HL-60/S4 treated with phorbol 12-myristate 13-acetate at 8.2 ng/mL for 4 days and 3 days (cell line): Measurements from ENCODE around the gene HOXC10.

Experiments used
- in situ Hi-C: fragments of 300-500 bp; cut with MboI; formaldehyde crosslinking; loops from 2 replicates; pipeline ENCODE4 v1.15.0; 2022; ENCODE audit warnings: low sequenced_read_pairs

HOXC10 gene

DNA sequence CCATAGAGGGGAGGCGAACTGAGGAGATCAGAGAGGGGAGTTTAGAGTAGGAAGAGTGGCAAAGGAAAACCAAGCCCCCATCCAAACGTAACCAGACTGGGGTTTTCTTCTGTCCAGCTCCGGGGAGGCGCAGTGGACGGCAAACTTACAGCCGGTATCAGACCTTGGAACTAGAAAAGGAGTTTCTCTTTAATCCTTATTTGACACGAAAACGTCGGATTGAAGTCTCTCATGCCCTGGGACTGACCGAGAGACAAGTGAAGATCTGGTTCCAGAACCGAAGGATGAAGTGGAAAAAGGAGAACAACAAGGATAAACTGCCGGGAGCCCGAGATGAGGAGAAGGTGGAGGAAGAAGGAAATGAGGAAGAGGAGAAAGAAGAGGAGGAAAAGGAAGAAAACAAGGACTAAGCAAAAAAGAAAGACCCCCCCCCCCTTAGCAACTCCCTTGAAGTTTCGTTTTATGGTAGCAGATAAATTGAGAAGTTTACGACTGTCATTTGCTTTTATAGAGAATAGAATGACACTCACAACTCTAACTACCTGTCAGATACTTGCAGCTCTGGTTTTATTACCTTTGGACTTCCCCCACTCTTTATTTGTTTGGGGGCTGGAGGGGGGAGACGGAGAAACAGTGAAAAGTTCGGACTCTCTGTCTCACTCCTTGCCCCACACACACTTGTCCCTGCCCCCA, 26.2 kb downstream of the HOXC10 start:
- in situ Hi-C loops = loop anchor here (10.0 kb wide), 1 partner anchor 184 kb away; no protein-coding TSS in a partner anchor

DNA sequence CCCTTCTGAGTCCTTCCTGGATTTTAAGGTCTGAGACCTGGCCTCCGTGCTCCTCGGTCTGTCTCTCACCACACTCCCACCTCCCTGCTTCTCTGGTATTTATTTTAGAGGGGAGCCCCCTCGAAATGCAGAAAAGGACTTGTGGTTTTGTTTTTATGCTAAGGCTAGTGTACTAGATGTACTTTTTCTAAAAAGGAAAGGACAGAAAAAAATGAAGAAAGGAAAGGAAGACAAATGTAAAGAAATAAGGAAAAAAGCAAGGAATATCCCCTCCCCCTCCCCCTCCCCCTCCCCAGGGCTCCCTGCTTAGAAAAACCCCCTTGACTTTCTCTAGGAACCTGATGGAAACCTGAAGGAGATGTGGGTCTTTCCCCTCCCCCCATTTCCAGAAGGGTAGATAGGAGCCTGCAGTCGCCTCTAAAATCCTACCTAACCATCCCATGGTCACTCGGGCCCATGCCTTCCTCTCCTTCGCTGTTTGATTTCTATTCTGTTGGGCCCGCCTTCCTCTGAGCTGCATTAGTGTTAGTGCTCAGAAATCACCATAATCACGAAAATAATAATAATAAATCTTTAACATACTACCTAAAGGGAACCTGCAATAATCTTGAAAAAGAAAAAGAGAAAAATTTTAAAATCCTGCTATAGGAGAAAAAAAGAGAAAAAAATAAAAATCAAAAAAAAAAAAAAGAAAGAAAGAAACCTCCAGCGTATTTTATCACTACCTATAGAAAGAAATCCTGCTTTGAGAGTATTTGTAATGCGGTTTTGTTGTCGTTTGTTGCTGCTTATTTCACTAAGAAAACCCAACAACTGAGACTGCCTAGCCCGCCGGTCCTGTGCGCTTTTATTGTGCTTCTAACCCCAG, 27.0 kb downstream of the HOXC10 start:
- in situ Hi-C loops = loop anchor here (10.0 kb wide), 1 partner anchor 183 kb away; no protein-coding TSS in a partner anchor

- in situ Hi-C loops = loop anchor here (10.0 kb wide), 1 partner anchor 182 kb away; no protein-coding TSS in a partner anchor
Observed at GRCh38 chr12:54012631-54013409, 27.9 kb downstream of the HOXC10 start.

DNA sequence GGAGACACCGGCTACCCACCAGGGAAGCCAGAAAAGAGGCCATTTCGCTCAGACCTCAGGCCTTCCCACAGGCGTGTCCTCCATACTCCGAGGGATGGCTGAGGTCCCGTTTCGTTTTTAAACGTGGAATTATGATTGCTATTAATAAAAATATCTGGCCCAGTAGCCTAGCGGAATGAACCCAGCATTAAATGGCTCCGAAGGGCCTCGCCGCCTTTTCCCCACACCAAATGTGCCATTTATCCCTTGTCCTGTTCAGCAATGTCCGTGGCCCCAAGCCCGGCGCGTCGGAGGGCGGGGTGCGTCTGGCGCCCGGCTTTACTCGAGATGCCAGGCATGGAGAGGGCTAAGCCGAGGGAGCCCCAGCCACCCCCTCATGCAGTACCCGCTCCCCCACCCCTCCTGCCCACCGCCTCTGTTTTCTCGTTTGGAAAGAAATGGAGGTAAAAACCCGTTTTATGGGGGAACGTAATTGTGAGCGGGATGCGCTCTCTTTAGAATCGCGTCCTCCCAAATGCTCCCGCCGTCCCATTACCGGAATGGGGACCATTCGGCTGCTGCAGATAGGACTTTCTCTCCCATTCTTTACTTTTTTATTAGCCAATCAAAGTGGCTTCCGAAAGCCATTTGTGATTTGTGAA, 29.6 kb downstream of the HOXC10 start:
- in situ Hi-C loops = loop anchor here (10.0 kb wide), 1 partner anchor 180 kb away; no protein-coding TSS in a partner anchor

DNA sequence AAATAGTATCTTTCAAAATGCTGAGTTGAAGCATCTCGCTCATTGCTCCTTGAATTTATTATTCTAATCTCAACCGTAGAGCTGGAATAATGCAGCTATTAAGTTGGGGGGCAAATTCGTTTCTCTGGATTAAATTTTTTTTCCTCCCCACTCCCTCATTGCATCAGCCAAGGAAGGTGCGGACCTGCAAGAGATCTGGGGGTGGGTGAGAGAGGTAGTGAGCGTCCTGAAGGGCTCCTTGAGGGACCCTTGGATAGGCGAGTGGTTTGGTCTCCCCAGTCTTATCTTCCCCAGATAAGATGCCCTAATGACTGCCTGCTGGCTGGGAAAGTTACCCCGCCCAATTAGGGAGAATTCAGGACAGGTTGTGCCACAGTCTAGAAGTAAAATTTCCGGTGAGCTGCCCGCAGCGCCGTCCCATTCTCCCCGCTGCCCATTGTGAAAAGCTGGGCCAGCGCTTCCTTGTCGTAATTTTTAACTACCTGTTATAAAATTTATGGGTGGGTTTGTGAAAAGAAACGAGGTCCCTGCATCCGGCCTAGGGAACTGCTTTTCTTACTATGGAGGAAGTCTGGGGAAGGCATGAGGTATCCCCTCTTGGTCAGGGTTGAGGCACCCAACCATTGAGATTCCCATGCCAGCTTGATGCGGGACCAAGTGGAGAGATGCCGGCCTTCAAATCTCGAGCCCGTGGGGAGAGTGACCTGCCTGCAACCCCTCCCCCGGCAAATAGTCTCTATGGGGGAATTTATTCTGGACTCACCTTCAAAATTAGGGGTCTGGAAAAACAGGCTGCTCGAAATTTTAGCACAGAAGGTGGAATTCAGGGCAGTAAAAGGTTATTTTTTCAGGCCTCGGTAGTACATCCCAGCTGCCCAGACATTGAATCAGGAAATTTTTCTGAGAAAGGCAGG, 30.3 kb downstream of the HOXC10 start:
- in situ Hi-C loops = loop anchor here (10.0 kb wide), 1 partner anchor 180 kb away; no protein-coding TSS in a partner anchor

DNA sequence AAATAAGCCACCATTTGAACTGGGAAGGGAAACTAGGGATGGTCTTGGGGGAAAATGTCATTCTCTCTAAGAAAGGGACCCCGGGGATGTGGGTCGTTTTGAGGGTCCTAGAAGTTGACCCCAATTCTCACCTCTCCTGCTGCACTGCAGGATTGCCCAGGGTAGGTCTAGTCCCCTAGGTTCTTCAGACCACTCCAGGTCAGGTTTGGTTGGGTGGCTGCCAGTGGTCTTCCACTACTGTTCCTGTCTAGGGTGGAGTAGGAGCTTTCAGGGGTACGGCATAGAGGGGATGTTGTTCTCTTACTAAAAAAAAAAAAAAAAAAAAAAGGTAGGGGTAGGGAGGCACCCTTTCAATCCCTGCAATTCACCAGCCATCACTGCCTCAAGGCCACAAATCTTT, 31.1 kb downstream of the HOXC10 start:
- in situ Hi-C loops = loop anchor here (10.0 kb wide), 1 partner anchor 179 kb away; no protein-coding TSS in a partner anchor

- in situ Hi-C loops = loop anchor here (10.0 kb wide), 1 partner anchor 178 kb away; no protein-coding TSS in a partner anchor
Observed at GRCh38 chr12:54016478-54016964, 31.6 kb downstream of the HOXC10 start.

GRCh38 chr12:54017027-54017788, 32.3 kb downstream of the HOXC10 start:
- in situ Hi-C loops = loop anchor here (10.0 kb wide), 1 partner anchor 178 kb away; no protein-coding TSS in a partner anchor

DNA sequence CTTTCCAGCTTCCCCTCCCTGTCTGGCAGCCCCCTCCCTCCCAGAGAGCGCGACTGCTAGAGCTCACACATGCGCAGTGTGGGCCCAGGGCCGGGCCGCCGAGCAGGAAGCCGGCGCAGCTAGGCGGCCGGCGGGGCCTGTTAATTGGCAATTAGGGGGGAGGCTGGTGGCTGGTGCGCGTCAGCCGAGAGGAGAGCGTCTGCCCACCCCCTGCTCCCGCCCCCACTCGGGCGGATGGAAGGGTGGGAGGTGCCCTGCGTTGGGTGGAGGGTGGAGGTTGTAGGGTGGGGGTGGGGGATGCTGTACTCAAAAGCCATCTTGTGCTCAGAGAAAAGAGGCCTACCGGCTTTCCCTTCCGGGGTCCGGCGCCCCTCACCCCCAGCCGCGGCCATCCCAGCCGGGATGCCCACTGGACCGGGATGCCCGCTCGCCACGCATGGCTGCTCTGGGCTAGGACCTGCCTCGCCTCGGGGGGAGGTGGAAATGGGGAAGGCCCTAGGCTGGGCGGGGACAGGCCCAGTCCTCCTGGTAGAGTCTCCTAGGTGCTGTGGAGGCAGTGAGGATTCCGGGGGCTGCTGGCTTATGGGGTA, 33.0 kb downstream of the HOXC10 start:
- in situ Hi-C loops = loop anchor here (10.0 kb wide), 1 partner anchor 177 kb away; no protein-coding TSS in a partner anchor

- in situ Hi-C loops = loop anchor here (10.0 kb wide), 1 partner anchor 176 kb away; no protein-coding TSS in a partner anchor
Observed at GRCh38 chr12:54018468-54018984, 33.6 kb downstream of the HOXC10 start.

DNA sequence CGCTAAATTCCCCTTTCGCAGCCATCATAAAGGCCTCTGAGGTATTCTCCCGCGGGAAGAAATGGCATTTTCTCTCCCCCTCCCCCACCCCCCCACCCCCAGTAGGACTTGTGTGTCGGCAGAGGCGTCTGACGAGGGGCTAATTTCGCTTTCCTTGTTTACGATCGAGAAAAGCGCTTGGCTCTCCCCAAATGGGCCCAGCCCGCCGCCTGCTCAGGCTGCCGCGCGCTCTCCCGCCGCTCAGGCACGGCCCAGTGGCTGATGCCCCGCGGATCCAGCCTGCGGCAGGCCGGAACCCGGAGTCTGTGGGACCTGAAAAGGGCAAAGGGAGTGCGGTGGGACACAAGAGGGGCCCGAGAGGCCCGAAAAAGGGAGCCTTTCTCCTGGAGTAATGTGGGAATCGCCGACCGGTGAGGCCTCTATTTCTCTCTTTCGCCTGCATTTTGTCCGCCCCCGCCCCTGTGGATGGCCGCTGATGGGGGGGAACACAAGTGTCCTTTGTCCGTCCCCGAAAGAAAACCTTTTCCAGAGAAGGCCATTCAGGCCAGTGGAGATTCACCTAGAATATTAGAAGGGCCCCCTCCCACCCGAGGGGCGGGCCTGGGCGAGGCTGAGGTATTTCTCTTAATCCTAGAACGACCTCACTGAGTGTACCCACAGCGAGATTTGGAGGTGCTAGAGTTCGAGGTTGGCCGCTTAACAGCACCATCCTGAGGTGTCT, 34.3 kb downstream of the HOXC10 start:
- in situ Hi-C loops = loop anchor here (10.0 kb wide), 1 partner anchor 176 kb away; no protein-coding TSS in a partner anchor

DNA sequence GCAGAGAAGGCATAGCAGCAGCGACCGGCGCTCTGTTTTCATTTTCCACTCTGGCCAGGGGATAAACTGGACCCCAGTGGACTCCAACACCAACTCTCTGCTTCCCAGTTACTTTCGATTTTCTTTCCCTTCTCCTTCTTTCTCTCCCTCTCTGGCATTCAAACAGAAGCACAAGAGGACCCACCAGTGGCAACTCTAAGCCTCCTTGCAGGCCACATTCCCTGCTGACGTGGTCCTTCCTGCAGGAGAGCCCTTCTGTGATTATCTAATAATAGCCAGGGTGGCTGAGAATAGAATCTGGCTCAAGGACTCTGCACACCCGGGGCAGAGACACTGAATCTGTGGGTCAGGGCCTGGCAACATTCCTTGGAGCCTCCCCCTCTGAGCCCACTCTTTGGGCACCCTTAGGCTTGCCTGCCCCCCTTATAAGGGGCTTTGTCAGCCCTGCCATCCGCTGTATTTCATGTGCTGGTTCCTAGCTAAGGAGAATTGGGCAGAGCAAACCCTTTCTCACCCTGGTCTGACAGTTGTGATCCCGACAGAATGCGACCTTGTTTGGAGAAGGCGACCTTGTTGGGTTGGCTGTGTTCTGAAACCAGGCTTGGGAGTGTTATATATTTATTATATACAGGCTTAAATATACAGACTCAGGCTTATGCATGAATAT, 35.1 kb downstream of the HOXC10 start:
- in situ Hi-C loops = loop anchor here (10.0 kb wide), 1 partner anchor 175 kb away; no protein-coding TSS in a partner anchor

GRCh38 chr12:54020591-54021405, 35.9 kb downstream of the HOXC10 start:
- in situ Hi-C loops = no loop called here

DNA sequence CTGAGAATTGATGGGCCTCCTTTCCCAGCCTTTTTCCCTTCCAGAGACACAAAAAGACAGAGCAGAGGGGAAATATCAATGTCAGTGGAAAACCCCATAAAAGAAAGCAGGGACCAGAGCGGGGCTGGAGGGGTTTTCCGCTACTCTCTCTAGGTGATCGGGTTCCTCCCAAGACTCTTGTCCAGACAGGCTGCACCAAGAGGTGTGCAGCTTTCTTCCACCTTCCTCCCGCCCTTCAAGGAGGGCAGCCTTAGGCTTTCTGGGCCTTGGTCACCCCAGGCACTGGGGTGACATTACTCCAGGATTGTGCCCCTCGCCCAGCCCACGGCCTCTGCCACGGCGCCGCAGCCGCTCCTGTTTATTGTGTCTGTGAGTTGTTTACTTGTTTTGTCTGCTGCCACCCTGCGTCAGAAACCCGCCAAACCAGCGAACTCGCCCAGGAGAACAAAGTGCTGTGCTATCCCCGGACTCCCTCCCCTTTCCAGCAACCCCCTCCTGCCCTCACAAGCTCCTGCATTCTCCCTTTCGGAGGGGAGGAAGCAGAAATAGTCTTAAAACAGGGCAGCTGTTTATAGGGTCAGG, 36.6 kb downstream of the HOXC10 start:
- in situ Hi-C loops = no loop called here
